ENCODE results near the gene TTC28.
"Not testable (repeated sequence)": the region's sequence is repeated elsewhere in the genome, so short reads cannot be mapped to it uniquely, and the experiment has no call there.

The TTC28 gene

DNA sequence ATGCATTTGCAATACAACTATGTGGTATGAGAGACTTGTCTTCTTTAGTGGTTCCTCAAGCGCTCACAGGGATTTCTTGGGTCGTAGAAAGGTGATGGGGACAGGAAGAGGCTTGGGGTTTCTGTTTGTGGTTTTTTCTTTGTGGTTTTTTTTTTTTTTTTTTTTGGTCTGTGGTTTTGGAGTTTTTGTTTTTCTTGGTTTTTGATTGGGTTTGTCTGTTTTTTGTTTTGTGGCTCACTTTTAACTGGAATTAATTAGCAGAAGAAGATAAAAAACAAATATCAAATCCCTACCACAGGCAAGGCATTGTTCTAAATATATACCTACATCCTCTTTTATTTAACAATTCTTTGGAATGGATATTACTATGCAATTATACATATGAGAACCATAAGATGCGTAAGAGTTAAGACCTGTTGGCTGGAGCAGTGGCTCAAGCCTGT is 5.5 kb downstream of the TTC28 start:
- DNase-seq, result no peak

DNA sequence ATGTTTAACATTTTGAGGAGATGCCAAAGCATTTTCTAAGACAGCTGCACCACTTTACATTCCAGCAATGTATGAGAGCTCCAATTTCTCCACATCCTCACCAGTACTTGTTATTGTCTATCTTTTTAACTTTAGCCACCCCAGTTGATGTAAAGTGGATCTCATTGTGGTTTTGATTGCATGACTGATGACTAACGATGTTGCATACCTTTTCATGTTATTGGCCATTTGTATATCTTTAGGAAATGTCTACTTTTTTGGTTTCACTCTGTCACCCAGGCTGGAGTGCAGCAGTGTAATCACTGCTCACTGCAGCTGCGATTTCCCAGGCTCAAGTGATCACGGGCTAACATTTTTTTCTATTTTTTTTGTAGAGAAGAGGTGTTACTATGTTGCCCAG is 8.9 kb downstream of the TTC28 start:
- DNase-seq, result no peak

- no peak for DNase-seq
These were observed 9.5 kb downstream of the TTC28 start for GRCh38 chr22:28670161-28670560.

DNA sequence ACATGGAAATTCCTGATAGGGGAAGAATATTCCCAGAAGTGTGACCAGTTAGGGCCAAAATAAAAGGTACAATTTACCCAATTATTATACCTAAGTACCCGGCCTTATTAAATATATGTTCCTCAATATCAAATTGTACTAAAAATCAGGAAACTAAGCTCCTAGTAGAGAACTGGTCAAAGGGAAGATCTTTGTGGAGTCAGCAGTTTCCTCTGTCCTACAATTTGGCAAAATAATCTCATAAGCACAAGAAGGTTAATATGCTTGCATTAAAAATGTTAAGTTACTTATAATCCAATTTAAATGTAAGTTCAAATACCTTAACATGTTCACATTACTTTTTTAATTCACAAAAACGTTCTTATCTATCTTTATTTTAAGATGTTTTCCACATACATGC is 10.3 kb downstream of the TTC28 start:
- DNase-seq, result no peak

DNA sequence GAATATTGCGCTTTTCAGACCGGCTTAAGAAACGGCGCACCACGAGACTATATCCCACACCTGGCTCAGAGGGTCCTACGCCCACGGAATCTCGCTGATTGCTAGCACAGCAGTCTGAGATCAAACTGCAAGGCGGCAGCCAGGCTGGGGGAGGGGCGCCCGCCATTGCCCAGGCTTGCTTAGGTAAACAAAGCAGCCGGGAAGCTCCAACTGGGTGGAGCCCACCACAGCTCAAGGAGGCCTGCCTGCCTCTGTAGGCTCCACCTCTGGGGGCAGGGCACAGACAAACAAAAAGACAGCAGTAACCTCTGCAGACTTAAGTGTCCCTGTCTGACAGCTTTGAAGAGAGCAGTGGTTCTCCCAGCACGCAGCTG is 16.1 kb downstream of the TTC28 start:
- not testable (repeated sequence) for DNase-seq

GRCh38 chr22:28658448-28658847 is 21.2 kb downstream of the TTC28 start:
- no peak for DNase-seq

DNA sequence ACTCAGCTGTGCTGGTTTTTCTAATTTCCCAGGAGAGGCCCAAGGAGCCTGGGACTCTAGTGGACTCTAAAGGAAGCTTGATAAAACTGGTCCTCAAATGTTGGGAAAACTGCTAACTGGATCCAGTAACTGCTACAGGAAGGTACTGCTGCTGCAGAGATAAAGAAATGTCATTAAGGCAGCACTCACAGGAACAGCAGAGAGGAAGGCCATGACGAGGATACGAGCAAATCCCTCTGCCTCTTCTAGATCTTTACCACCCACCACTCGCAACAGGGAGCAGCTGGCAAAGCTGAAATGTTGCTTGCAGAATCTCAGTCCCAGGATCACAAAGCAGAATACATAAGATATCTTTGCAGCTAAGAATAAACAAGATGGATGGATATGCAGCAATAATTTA is 23.5 kb downstream of the TTC28 start:
- no peak for DNase-seq

- DNase-seq, result no peak
These were observed 29.2 kb downstream of the TTC28 start for GRCh38 chr22:28650463-28650862.

DNA sequence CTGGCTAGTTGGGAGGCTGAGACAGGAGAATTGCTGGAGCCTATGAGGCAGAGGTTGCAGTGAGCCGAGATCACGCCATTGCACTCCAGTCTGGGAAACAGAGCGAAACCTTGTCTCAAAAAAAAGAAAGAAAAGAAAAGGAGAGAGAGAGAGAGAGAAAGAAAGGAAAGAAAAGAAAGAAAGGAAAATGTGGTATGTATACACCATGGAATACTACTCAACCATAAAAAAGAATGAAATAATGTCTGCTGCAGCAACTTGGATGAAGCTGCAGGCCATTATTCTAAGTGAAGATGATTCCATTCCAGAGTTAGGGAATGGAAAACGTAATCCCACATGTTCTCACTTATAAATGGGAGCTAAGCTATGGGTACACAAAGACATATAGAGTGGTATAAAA is 30.8 kb downstream of the TTC28 start:
- DNase-seq, result no peak

DNA sequence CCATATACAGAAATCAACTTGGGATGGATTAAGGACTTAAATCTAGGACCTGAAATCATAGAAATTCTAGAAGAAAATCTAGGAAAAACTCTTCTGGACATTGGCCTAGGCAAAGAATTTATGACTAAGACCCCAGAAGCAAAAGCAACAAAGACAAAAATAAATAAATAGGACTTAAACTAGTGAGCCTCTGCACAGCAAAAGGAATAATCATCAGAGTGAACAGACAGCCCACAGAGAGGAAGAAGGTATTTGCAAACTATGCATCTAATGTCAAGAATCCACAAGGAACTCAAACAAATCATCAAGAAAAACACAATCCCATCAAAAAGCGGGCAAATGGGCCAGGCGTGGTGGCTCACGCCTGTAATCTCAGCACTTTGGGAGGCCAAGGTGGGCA is 32.4 kb downstream of the TTC28 start:
- no peak for DNase-seq

- no peak for DNase-seq
These were observed 40.3 kb downstream of the TTC28 start for GRCh38 chr22:28639321-28639720.

DNA sequence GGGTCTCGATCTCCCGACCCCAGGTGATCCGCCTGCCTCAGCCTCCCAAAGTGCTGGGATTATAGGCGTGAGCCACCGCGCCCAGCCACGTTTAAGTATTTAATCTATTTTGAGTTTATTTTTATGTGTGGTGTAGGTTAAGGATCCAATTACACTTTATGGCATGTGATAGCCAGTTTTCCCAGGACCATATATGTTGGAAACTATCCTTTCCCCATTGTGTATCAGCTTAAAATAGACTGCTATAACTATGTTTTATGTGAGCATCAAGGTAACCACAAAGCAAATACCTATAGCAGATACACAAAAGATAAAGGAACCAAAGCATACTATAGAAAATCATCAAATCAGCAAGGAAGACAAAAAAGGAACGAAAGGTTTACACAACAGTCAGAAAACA is 42.4 kb downstream of the TTC28 start:
- DNase-seq, result no peak

GRCh38 chr22:28630177-28630574 is 49.5 kb downstream of the TTC28 start:
- no peak for DNase-seq

DNA sequence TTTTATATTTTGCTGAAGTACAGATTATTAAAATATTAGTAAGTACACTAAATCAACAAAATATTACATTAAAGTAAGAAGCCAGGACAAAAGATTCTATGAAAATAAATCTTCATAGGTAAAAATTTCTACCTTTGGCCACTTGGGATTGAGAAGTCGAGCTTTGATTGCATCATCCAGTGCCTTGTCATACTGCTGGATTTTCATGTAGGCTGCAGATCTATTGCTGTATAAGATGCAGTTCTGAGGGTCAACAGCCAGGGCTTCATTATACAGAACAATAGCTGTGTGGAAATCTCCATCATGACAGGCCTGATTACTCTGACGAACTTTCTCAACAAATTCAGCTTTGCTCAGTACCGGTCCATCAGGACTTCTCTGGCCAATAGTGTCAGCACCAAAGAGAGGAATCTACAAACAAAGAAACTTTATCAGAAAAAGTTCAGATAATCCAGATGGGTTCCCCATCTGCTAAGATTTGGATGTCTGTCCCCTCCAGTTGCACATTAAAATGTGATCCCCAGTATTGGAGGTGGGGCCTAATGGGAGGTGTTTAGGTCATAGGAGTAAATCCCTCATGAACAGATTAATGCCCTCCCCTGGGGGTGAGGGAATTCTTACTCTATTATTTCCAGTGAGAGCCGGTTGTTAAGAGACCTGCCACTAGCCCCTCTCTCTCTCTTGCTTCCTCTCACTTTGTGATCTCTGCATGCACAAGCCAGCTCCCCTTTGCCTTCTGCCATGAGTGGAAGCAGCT is 50.0 kb downstream of the TTC28 start:
- DNase-seq, result no peak

GRCh38 chr22:28628766-28629165 is 50.9 kb downstream of the TTC28 start:
- no peak for DNase-seq

DNA sequence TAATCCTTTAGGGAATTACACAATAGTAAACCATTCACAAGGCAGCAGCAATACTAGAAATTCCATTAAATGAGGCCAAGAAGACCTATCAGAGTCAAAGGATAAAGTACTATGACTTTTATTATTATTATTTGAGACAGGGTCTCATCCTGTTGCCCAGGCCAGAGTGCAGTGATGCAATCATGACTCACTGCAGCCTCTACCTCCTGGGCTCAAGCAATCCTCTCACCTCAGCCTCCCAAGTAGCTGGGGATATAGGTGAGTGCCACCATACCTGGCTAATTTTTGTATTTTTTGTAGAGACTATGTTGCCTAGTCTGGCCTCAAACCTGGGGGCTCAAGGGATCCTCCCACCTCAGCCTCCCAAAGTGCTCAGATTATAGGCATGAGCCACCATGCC is 51.8 kb downstream of the TTC28 start:
- no peak for DNase-seq

GRCh38 chr22:28620244-28620922 is 59.3 kb downstream of the TTC28 start:
- no peak for DNase-seq

DNA sequence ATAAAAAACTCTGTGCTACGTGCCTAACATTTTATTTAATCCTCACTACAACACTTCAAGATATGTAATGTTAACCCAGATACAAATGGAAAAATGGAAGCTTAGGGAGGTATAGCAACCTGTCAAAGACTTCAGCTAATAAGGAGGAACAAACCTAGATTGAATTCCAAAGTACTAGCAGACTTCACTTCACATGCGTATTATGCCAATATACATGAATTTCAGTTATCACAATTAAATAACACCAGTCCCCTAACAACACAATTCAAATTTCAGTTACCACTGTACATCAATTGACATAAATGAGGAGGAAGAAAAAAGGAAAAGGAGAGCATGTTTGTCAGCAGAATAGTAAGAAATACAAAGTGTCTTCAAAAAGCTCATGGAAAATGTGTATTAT is 60.4 kb downstream of the TTC28 start:
- no peak for DNase-seq

- DNase-seq, result not testable (repeated sequence)
These were observed 64.2 kb downstream of the TTC28 start for GRCh38 chr22:28615423-28615822.

- DNase-seq, result no peak
These were observed 69.7 kb downstream of the TTC28 start for GRCh38 chr22:28609921-28610320.

DNA sequence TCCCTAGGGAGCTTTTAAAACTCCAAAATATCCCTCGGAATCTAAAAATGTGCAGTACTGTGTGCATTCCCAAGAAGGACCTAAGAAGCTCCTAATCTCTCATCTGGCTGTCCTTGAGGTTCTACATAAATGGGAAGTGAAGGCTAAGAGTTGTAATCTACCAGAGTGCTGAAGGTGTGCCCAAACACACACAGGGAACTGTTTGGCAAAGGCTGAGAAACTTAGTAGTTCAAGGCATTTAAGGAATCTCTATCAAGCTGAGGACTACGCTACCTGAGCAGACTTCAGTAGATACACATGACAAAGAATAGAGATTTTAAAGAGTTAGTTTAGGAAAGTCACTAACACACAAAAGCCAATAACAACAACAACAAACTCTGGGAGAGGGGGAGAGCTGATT is 71.1 kb downstream of the TTC28 start:
- no peak for DNase-seq

DNA sequence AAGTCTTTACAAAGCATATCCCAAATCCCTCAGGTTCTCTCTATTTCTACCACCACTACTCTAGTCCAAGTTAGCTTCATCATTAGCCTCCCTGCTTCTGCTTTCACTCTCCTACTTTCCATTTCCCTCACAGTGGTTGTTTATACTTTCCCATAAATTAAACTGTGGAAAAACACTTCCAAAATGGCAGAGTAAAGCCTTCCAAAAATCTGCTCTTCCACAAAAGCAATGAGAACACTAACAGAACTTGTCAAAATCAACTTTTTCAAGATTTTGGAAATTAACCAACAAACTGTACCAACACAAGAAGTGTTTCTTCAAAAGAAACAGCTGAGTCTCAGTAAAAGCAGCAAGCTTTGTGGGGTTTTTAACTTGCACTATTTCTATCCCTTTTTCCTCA is 71.8 kb downstream of the TTC28 start:
- no peak for DNase-seq

DNA sequence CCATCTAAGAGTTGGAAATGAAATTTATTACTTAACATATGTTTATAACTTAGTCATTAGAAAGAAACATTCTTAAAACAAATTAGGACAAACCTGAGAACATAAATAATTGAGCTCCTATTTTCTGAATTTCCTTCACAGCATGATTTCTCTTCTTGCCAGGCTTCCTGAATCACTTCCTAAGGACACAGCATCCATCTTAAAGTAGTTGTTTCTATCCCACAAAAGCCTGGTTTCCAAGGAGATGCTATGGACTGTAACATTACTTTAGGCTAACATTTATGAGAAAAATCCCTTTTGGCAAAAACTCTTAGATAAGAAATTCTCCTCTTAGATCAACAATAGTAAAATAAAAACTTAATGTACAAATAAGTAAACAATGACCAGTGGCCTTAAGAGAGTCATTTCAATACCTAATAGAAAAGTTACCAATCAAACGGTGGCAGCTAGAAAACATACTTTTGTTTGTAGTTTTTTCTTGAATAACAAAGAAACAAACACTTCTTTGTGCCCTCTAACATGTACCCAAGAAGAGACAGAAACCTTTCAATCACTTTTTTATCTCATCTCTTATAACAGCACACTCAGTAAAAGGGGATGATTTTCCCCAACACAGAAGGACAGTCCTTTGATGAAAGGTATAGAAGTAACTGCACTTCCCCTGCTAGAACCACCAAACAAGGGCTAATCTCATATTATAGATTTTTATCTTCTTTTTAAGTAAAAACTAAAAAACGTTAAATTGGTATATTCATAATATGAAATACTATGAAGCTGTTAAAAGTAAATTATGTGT is 74.5 kb downstream of the TTC28 start:
- DNase-seq, result no peak

DNA sequence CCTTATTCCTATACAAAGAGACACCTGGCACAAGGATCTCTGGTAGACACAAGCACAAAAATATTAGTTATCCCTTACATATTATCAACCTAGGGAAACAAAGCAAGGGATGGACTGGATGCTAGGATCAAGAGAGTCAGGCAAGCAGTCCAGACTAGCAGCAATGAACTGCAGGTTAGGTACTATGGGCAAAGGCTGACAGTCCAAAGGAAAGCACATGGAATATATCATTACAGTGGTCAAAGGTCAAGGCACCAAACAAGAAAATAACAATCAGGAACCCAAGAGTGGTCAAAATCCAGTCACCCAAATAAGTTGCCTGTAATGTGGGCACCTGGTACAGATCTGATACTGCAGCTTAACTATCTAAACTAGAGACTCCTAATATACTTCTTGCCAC is 77.7 kb downstream of the TTC28 start:
- DNase-seq, result no peak

Measured in stimulated activated CD4-positive, alpha-beta T cell treated with anti-CD3 and anti-CD28 coated beads, Interleukin-2, amount 100 ng/mL, for 24 hours (primary cell).